Nephron (organoid): ENCODE measurements around the gene CDH13.
A peak's percentile ranks its signal among the peaks of the same experiment; 100 is the strongest.

ENCODE experiments used
- H3K27ac Mint-ChIP-seq, 3 experiments: 2 replicates each; pipeline ENCODE4 v1.8.0; 2020; ENCODE audit warnings: mixed read lengths in 3 of 3, mild to moderate bottlenecking in 2 of 3, moderate library complexity in 1 of 3
- H3K27me3 Mint-ChIP-seq: 2 replicates; pipeline ENCODE4 v1.8.0; 2021; ENCODE audit warnings: low read depth, mild to moderate bottlenecking, moderate library complexity, mixed read lengths
- H3K36me3 Mint-ChIP-seq: 2 replicates; pipeline ENCODE4 v1.8.0; 2020; ENCODE audit warnings: low read depth, mixed read lengths
- H3K4me1 Mint-ChIP-seq: 2 replicates; pipeline ENCODE4 v1.8.0; 2020; ENCODE audit warnings: mixed read lengths
- H3K4me3 Mint-ChIP-seq, 3 experiments: 2 replicates each; pipeline ENCODE4 v1.8.0; 2020; ENCODE audit warnings: mild to moderate bottlenecking in 3 of 3, mixed read lengths in 3 of 3, moderate library complexity in 2 of 3
- H3K9me3 Mint-ChIP-seq: 2 replicates; pipeline ENCODE4 v1.8.0; 2020; ENCODE audit warnings: mixed read lengths
- TF ChIP-seq, protein P1 (sequence below), 3 experiments: fragments of 200-600 bp; sonication (generic); IDR thresholded peaks; one replicate each; pipeline ENCODE4 v1.5.0; 2021; ENCODE audit warnings: antibody characterized with exemption in 3 of 3; ENCODE audit not compliant: unreplicated experiment in 3 of 3

The CDH13 gene

DNA sequence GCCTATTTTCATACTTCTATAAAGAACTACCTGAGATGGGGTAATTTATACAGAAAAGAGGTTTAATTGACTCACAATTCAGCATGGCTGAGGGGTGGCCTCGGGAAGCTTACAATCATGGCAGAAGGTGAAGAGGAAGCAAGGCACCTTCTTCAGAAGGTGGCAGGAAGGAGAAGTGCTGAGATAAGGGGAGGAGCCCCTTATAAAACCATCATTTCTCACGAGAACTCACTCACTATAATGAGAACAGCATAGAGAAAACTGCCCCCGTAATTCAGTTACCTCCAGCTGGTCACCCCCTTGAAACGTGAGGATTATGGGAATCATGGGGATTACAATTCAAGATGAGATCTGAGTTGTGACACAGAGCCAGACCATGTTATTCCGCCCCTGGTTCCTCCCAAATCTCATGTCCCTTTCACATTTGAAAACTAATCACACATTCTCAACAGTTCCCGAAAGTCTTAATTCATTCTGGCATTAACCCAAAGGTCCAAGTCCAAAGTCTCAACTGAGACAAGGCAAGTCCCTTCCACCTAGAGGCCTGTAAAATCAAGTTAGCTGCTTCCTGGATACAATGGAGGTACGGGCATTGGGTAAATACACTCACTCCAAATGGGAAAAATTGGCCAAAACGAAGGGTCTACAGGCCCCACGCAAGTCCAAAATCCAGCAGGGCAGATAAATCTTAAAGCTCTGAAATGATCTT lies 237.7 kb downstream of the CDH13 start:
- Mint-ChIP-seq H3K36me3 (peaks cover 5% of the 10 kb centered on the region), H3K4me1 (no peaks in the 10 kb centered on the region)

DNA sequence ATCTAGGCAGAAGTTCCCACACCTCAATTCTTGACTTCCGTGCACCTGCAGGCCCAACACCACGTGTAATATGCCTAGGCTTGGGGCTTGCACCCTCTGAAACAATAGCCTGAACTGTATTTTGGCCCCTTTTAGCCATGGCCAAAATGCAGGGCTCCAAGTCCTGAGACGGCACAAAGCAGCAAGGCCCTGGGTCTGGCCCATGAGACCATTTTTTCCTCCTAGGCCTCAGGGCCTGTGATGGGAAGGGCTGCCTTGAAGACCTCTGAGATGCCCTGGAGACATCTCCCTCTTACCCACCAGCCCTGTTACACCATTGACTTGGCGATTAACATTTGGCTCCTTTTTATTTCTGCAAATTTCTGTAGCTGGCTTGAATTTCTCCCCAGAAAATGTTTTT lies 238.6 kb downstream of the CDH13 start:
- H3K27me3 Mint-ChIP-seq = no peaks in the 10 kb centered on the region
- H3K36me3 Mint-ChIP-seq = peaks cover 5% of the 10 kb centered on the region
- TF ChIP-seq, protein P1, sequence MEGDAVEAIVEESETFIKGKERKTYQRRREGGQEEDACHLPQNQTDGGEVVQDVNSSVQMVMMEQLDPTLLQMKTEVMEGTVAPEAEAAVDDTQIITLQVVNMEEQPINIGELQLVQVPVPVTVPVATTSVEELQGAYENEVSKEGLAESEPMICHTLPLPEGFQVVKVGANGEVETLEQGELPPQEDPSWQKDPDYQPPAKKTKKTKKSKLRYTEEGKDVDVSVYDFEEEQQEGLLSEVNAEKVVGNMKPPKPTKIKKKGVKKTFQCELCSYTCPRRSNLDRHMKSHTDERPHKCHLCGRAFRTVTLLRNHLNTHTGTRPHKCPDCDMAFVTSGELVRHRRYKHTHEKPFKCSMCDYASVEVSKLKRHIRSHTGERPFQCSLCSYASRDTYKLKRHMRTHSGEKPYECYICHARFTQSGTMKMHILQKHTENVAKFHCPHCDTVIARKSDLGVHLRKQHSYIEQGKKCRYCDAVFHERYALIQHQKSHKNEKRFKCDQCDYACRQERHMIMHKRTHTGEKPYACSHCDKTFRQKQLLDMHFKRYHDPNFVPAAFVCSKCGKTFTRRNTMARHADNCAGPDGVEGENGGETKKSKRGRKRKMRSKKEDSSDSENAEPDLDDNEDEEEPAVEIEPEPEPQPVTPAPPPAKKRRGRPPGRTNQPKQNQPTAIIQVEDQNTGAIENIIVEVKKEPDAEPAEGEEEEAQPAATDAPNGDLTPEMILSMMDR (IDR thresholded peaks at IDR 0.05; ENCODE audit: unreplicated experiment in 3 of 3) = no peak
- H3K27ac Mint-ChIP-seq = no peak overlapping the region
- H3K9me3 Mint-ChIP-seq = peaks cover 30% of the 10 kb centered on the region
- H3K4me3 Mint-ChIP-seq = no peak overlapping the region
- no peaks in the 10 kb centered on the region for H3K4me1 Mint-ChIP-seq

More for the DNA sequence above, 237.7 kb downstream of the CDH13 start:
- no peak overlapping the region for H3K27ac Mint-ChIP-seq
- peaks cover 2% of the 10 kb centered on the region for H3K27me3 Mint-ChIP-seq
- TF ChIP-seq, protein P1 (IDR thresholded peaks at IDR 0.05; ENCODE audit: unreplicated experiment in 3 of 3) = no peak
- H3K9me3 Mint-ChIP-seq = peaks cover 28% of the 10 kb centered on the region
- H3K4me3 Mint-ChIP-seq = no peak overlapping the region

DNA sequence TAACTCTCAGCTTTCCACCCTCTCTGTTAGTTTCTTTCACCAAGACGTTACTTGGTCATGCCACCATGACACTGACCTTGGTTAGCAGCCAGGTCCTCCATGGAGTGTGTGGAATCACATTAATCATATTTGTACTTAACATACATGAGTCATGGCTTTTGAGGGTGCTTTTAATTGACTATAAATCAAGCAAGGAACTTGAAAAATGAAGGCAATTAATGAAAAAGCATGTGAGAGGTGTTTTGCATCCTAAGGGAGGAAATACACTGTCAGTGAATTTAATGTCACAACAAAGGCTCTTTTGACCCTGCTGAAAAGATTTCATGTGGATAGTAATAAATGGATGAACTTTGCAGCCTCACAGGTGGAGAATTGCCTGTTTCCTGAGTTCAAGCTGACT lies 240.7 kb downstream of the CDH13 start:
- H3K36me3 Mint-ChIP-seq = peaks cover 5% of the 10 kb centered on the region
- peaks cover 37% of the 10 kb centered on the region for H3K9me3 Mint-ChIP-seq
- H3K27me3 Mint-ChIP-seq = no peaks in the 10 kb centered on the region
- H3K27ac Mint-ChIP-seq = no peak overlapping the region
- H3K4me1 Mint-ChIP-seq = no peaks in the 10 kb centered on the region
- TF ChIP-seq, protein P1 (IDR thresholded peaks at IDR 0.05; ENCODE audit: unreplicated experiment in 3 of 3) = no peak
- no peak overlapping the region for H3K4me3 Mint-ChIP-seq

DNA sequence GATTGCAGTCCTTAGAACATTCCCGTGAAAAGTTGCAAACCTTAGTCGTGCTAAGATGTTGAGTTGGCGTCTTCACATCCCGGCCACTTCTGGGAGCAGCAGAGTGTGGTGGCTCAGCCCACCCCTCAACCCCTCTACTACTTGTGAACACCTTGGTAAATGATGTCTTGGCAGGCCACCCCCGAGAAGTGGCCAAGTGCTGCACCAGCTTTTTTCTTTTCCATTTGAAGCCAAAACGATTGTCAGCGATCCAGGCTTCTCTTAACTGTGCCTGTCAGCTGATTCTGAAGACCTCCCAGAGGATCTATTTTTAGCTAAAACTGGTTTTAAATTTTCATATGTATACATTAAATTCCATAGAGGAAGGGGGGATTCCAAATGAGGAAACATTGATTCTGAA lies 247.5 kb downstream of the CDH13 start:
- Mint-ChIP-seq H3K27me3 (peaks cover 5% of the 10 kb centered on the region), H3K36me3 (no peaks in the 10 kb centered on the region), H3K4me3 (no peak overlapping the region), H3K27ac (peak overlapping the region in 2 of 3 experiments; percentile 10 to 44), H3K9me3 (peaks cover 11% of the 10 kb centered on the region), H3K4me1 (peaks cover 13% of the 10 kb centered on the region)
- TF ChIP-seq, protein P1 (IDR thresholded peaks at IDR 0.05; ENCODE audit: unreplicated experiment in 3 of 3) = no peak

DNA sequence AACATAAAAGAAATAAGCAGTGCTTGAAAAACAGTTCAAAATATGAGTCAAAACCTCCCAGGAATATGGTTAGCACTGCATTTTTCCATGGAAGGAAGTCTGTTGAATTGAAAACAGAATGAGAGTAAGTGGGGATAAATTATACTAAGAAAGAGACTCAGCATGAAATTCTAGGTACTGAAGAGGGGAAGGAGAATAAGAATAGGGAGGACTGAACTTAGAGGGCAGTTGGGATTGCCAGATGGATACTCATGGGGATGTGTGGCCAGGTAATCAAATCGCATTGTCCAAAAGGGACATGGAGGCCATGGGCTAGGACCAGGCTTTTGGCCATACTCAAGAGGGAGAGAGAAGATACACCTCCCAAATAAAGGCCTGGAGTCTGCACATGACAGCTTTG lies 247.9 kb downstream of the CDH13 start:
- peak overlapping the region in 2 of 3 experiments; percentile 10 to 44 for H3K27ac Mint-ChIP-seq
- H3K27me3 Mint-ChIP-seq = peaks cover 5% of the 10 kb centered on the region
- no peaks in the 10 kb centered on the region for H3K36me3 Mint-ChIP-seq
- H3K4me1 Mint-ChIP-seq = peaks cover 13% of the 10 kb centered on the region
- TF ChIP-seq, protein P1 (IDR thresholded peaks at IDR 0.05; ENCODE audit: unreplicated experiment in 3 of 3) = no peak
- H3K9me3 Mint-ChIP-seq = peaks cover 9% of the 10 kb centered on the region
- no peak overlapping the region for H3K4me3 Mint-ChIP-seq

DNA sequence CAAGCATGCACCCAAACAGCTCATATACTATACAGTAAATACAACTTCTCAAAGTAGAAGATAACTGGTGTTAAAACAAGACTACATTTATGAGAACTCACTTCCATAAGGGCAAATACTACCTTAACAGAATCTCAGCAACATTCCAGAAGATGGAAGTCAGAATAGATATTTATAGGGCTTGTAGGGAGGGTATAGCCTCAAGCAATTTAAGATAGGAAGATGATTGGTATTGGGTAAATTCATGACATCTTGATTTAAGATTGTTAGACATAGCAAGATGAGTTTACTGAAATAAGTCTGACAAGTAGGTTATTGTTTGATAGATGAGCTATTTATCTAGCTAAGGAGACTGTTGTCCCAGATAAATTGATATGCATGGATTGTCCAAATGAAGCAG lies 250.2 kb downstream of the CDH13 start:
- H3K27me3 Mint-ChIP-seq = peaks cover 13% of the 10 kb centered on the region

More for the DNA sequence above, 250.2 kb downstream of the CDH13 start:
- Mint-ChIP-seq H3K27ac (no peak overlapping the region), H3K4me1 (peaks cover 13% of the 10 kb centered on the region), H3K36me3 (no peaks in the 10 kb centered on the region), H3K4me3 (no peak overlapping the region), H3K9me3 (no peaks in the 10 kb centered on the region)
- TF ChIP-seq, protein P1 (IDR thresholded peaks at IDR 0.05; ENCODE audit: unreplicated experiment in 3 of 3) = no peak
